ENCODE measurements around the gene RTN1. TPM values are rescaled to one million over a fixed set of nuclear protein-coding genes. Genes with fewer than 3 reads are reported as not detected.

The RTN1 gene
- total and polyA plus RNA-seq, 10 of the 15 experiments (the other 5 are each of a cell fraction or from before 2014, with no cell fraction given) = 0.03 to 0.55 (median 0.13) TPM; not detected in 4

DNA sequence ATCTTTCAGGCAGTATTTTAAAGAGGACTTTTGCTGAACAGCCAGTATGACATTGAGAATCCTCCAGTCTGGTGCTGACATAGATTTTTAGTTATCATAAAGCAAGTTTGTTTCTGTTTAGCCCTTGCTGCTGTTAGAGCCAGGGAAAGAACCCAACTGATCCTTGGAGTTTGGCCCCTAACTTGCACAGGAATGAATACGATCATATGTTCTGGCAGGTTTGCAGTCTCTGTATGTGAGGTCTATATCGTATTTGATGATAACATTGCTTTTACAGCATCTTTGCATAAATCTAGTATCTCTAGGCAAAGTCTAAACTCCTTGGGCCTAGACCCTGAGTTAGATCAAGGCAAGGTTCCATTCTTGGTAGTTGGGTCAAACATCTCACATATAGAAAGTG, 289.7 kb downstream of the RTN1 start:
- CTCF ChIA-PET = no interaction called here
- FAIRE-seq (no peak), ATAC-seq (no peak), DNase-seq (ENCODE audit: low read depth, low spot score) (no peak)
- H3K9me3 ChIP-seq (replicated peaks; ENCODE audit: control insufficient read depth, insufficient read depth, low read length) = no peaks in the 10 kb centered on the region
- H3K27ac ChIP-seq (ENCODE audit: control insufficient read depth, insufficient read depth) = no peak overlapping the region
- SMC1A ChIA-PET (ENCODE audit: uncharacterized antibody, unreplicated experiment) = interaction anchor here (1.5 kb wide), 1 partner anchor 73 kb away, joined by 3 read pairs; no protein-coding TSS in a partner anchor
- POLR2A ChIA-PET = no interaction called here
- WGBS (ENCODE audit: insufficient coverage, insufficient replicate concordance, low lambda C conversion rate, missing lambda C conversion rate) = 38% methylated on average over 2 of the region's 2 CpGs
- no peaks in the 10 kb centered on the region for H3K79me2 ChIP-seq (ENCODE audit: control insufficient read depth, insufficient read depth, low read length)
- H2AFZ ChIP-seq (ENCODE audit: control insufficient read depth, low read depth, low read length) = no peak overlapping the region
- BruUV-seq (replicated peaks) = no TSS peak
- intact Hi-C loops (cut with micrococcal nuclease; ENCODE audit: unreplicated experiment) = no loop called here
- TF ChIP-seq EP300 (IDR thresholded peaks at IDR 0.05; ENCODE audit: borderline replicate concordance in 1 of 2, control insufficient read depth in 1 of 2, low read depth in 2 of 2, low read length in 2 of 2) (no peak), ZNF207 (IDR thresholded peaks at IDR 0.05; ENCODE audit: borderline replicate concordance) (no peak), POLR2AphosphoS2 (IDR thresholded peaks at IDR 0.05; ENCODE audit: low read depth, low read length) (no peak), RAD21 (IDR thresholded peaks at IDR 0.05; ENCODE audit: insufficient read depth, low read depth, low read length) (no peak), STAT1 (conservative IDR thresholded peaks at IDR 0.05) (no peak), ASH2L (IDR thresholded peaks at IDR 0.05; ENCODE audit: borderline replicate concordance, low read depth) (no peak), SMC3 (IDR thresholded peaks at IDR 0.05; ENCODE audit: borderline replicate concordance, low read length) (no peak)
- TF ChIP-seq, protein P1, sequence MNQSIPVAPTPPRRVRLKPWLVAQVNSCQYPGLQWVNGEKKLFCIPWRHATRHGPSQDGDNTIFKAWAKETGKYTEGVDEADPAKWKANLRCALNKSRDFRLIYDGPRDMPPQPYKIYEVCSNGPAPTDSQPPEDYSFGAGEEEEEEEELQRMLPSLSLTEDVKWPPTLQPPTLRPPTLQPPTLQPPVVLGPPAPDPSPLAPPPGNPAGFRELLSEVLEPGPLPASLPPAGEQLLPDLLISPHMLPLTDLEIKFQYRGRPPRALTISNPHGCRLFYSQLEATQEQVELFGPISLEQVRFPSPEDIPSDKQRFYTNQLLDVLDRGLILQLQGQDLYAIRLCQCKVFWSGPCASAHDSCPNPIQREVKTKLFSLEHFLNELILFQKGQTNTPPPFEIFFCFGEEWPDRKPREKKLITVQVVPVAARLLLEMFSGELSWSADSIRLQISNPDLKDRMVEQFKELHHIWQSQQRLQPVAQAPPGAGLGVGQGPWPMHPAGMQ (IDR thresholded peaks at IDR 0.05; ENCODE audit: borderline replicate concordance) = no peak
- TF ChIP-seq, protein P2, sequence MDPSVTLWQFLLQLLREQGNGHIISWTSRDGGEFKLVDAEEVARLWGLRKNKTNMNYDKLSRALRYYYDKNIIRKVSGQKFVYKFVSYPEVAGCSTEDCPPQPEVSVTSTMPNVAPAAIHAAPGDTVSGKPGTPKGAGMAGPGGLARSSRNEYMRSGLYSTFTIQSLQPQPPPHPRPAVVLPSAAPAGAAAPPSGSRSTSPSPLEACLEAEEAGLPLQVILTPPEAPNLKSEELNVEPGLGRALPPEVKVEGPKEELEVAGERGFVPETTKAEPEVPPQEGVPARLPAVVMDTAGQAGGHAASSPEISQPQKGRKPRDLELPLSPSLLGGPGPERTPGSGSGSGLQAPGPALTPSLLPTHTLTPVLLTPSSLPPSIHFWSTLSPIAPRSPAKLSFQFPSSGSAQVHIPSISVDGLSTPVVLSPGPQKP (IDR thresholded peaks at IDR 0.05; ENCODE audit: low read depth, low read length) = no peak
- TF ChIP-seq, protein P3, sequence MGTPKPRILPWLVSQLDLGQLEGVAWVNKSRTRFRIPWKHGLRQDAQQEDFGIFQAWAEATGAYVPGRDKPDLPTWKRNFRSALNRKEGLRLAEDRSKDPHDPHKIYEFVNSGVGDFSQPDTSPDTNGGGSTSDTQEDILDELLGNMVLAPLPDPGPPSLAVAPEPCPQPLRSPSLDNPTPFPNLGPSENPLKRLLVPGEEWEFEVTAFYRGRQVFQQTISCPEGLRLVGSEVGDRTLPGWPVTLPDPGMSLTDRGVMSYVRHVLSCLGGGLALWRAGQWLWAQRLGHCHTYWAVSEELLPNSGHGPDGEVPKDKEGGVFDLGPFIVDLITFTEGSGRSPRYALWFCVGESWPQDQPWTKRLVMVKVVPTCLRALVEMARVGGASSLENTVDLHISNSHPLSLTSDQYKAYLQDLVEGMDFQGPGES (IDR thresholded peaks at IDR 0.05) = no peak
- TF ChIP-seq, protein P4, sequence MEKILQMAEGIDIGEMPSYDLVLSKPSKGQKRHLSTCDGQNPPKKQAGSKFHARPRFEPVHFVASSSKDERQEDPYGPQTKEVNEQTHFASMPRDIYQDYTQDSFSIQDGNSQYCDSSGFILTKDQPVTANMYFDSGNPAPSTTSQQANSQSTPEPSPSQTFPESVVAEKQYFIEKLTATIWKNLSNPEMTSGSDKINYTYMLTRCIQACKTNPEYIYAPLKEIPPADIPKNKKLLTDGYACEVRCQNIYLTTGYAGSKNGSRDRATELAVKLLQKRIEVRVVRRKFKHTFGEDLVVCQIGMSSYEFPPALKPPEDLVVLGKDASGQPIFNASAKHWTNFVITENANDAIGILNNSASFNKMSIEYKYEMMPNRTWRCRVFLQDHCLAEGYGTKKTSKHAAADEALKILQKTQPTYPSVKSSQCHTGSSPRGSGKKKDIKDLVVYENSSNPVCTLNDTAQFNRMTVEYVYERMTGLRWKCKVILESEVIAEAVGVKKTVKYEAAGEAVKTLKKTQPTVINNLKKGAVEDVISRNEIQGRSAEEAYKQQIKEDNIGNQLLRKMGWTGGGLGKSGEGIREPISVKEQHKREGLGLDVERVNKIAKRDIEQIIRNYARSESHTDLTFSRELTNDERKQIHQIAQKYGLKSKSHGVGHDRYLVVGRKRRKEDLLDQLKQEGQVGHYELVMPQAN (conservative IDR thresholded peaks at IDR 0.05) = no peak
- H3K36me3 ChIP-seq (ENCODE audit: control insufficient read depth in 2 of 2, insufficient read depth in 2 of 2, low read length in 1 of 2) = no peaks in the 10 kb centered on the region
- H3K27me3 ChIP-seq (replicated peaks in 1 of 2; ENCODE audit: control insufficient read depth in 2 of 2, insufficient read depth in 2 of 2, low read length in 1 of 2) = peaks cover 0 to 5% of the 10 kb centered on the region in 2 experiments; a peak in 3 of 4 replicates
- RAD21 ChIA-PET (ENCODE audit: unreplicated experiment) = no interaction called here
- in situ Hi-C loops (cut with MboI) = no loop called here
- H3K4me3 ChIP-seq = no peak overlapping the region
- no peak overlapping the region for H3K9ac ChIP-seq (ENCODE audit: control insufficient read depth, insufficient read depth, low read length)
- H3K4me1 ChIP-seq (ENCODE audit: control insufficient read depth, insufficient read depth, low read length) = no peaks in the 10 kb centered on the region; the same call in 1 of the 2 replicates
- H3K4me2 ChIP-seq (ENCODE audit: control insufficient read depth, insufficient read depth) = no peak overlapping the region
- no peaks in the 10 kb centered on the region for H4K20me1 ChIP-seq (ENCODE audit: control insufficient read depth, insufficient read depth)
